HL-60 (cell line): ENCODE results near the gene ELAVL3.

ENCODE experiments used
- GABPA ChIP-seq: IDR thresholded peaks from 2 replicates; pipeline ENCODE4 v1.6.1; 2012; ENCODE audit warnings: low read depth
- POLR2AphosphoS5 ChIP-seq: IDR thresholded peaks from 2 replicates; pipeline ENCODE4 v1.6.1; 2012; ENCODE audit warnings: low read depth
- TF ChIP-seq, protein P1 (sequence below): IDR thresholded peaks from one replicate; pipeline ENCODE4 v1.5.1; 2011; ENCODE audit warnings: low read length, control low read depth, inconsistent platforms; ENCODE audit not compliant: insufficient read depth
- TF ChIP-seq, protein P2 (sequence below): IDR thresholded peaks from 2 replicates; pipeline ENCODE4 v1.6.1; 2012; ENCODE audit warnings: low read depth; ENCODE audit not compliant: insufficient replicate concordance

DNA sequence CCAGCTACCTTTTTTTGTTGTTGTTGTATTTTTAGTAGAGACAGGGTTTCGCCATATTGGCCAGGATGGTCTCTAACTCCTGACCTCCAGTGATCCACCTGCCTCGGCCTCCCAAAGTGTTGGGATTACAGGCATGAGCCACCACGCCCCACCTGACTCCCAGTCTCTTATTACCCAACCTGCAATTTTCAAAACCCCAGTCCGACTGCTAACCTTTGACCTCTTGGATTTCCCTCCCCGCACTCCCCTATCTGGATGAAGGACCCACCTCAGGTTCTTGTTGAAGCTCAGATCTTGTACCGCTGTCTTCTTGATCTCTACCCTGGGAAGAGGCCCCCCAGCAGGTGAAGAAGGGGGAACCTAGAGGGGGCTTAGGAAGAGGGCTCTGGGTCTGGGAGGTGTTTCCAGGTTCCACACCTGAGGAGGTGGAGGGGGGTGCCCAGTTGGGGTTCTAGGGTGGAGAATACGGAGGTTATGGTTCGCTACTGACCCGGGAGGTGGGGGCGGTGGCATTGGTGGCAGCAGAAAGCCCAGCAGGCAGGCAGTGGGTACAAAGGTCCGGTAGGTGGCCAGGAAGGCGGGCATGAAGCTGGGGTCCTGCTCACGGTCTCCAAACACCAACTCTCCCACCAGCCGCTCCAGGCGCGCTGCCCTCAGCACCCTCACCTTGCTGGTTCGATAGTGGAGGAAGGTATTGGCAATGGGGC is 64.3 kb downstream of the ELAVL3 start:
- TF ChIP-seq, protein P1, sequence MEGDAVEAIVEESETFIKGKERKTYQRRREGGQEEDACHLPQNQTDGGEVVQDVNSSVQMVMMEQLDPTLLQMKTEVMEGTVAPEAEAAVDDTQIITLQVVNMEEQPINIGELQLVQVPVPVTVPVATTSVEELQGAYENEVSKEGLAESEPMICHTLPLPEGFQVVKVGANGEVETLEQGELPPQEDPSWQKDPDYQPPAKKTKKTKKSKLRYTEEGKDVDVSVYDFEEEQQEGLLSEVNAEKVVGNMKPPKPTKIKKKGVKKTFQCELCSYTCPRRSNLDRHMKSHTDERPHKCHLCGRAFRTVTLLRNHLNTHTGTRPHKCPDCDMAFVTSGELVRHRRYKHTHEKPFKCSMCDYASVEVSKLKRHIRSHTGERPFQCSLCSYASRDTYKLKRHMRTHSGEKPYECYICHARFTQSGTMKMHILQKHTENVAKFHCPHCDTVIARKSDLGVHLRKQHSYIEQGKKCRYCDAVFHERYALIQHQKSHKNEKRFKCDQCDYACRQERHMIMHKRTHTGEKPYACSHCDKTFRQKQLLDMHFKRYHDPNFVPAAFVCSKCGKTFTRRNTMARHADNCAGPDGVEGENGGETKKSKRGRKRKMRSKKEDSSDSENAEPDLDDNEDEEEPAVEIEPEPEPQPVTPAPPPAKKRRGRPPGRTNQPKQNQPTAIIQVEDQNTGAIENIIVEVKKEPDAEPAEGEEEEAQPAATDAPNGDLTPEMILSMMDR: no peak
- TF ChIP-seq POLR2AphosphoS5 (no peak), GABPA (no peak)
- TF ChIP-seq, protein P2, sequence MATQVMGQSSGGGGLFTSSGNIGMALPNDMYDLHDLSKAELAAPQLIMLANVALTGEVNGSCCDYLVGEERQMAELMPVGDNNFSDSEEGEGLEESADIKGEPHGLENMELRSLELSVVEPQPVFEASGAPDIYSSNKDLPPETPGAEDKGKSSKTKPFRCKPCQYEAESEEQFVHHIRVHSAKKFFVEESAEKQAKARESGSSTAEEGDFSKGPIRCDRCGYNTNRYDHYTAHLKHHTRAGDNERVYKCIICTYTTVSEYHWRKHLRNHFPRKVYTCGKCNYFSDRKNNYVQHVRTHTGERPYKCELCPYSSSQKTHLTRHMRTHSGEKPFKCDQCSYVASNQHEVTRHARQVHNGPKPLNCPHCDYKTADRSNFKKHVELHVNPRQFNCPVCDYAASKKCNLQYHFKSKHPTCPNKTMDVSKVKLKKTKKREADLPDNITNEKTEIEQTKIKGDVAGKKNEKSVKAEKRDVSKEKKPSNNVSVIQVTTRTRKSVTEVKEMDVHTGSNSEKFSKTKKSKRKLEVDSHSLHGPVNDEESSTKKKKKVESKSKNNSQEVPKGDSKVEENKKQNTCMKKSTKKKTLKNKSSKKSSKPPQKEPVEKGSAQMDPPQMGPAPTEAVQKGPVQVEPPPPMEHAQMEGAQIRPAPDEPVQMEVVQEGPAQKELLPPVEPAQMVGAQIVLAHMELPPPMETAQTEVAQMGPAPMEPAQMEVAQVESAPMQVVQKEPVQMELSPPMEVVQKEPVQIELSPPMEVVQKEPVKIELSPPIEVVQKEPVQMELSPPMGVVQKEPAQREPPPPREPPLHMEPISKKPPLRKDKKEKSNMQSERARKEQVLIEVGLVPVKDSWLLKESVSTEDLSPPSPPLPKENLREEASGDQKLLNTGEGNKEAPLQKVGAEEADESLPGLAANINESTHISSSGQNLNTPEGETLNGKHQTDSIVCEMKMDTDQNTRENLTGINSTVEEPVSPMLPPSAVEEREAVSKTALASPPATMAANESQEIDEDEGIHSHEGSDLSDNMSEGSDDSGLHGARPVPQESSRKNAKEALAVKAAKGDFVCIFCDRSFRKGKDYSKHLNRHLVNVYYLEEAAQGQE: no peak
